H9 (cell line): Measurements from ENCODE around the gene PTPN3. TPM values are rescaled to one million over a fixed set of nuclear protein-coding genes. Genes with fewer than 3 reads are reported as not detected.

Source experiments
- DNase-seq: peaks from one replicate; pipeline ENCODE4 v3.0.0-alpha.2; 2017
- H2AFZ ChIP-seq: one replicate; pipeline ENCODE4 v1.6.1; 2013; ENCODE audit warnings: mild to moderate bottlenecking, low read length, control low read depth, moderate library complexity
- H2AK5ac ChIP-seq: 2 replicates; pipeline ENCODE4 v1.6.1; 2013; ENCODE audit warnings: low read length, control low read depth, mixed read lengths; ENCODE audit not compliant: insufficient read length
- H2BK120ac ChIP-seq: one replicate; pipeline ENCODE4 v1.6.1; 2013; ENCODE audit warnings: low read depth, mild to moderate bottlenecking, low read length, control low read depth, inconsistent platforms; ENCODE audit not compliant: poor library complexity, severe bottlenecking
- H2BK12ac ChIP-seq: 2 replicates; pipeline ENCODE4 v1.6.1; 2013; ENCODE audit warnings: low read length, control low read depth, mixed read lengths, low read depth; ENCODE audit not compliant: insufficient read length
- H2BK15ac ChIP-seq: 2 replicates; pipeline ENCODE4 v1.6.1; 2013; ENCODE audit warnings: low read depth, low read length, control low read depth
- H2BK20ac ChIP-seq: one replicate; pipeline ENCODE4 v1.6.1; 2013; ENCODE audit warnings: low read depth, mild to moderate bottlenecking, low read length, control low read depth, inconsistent platforms; ENCODE audit not compliant: poor library complexity, severe bottlenecking
- H2BK5ac ChIP-seq: 2 replicates; pipeline ENCODE4 v1.6.1; 2013; ENCODE audit warnings: low read length, control low read depth, mixed read lengths; ENCODE audit not compliant: insufficient read length
- H3K14ac ChIP-seq: 2 replicates; pipeline ENCODE4 v1.6.1; 2013; ENCODE audit warnings: low read length, control low read depth; ENCODE audit not compliant: insufficient read depth
- H3K18ac ChIP-seq: 2 replicates; pipeline ENCODE4 v1.6.1; 2013; ENCODE audit warnings: low read depth, mild to moderate bottlenecking, mixed read lengths, low read length, control low read depth; ENCODE audit not compliant: insufficient read length
- H3K23ac ChIP-seq: 2 replicates; pipeline ENCODE4 v1.6.1; 2013; ENCODE audit warnings: low read length, control low read depth, mixed read lengths, low read depth; ENCODE audit not compliant: insufficient read length
- H3K23me2 ChIP-seq: 2 replicates; pipeline ENCODE4 v1.6.1; 2013; ENCODE audit warnings: low read depth, mild to moderate bottlenecking, mixed read lengths, low read length, control low read depth; ENCODE audit not compliant: insufficient read length, poor library complexity, severe bottlenecking
- H3K27ac ChIP-seq: 2 replicates; pipeline ENCODE4 v1.5.1; 2013; ENCODE audit warnings: low read length, control low read depth, mixed read lengths, low read depth; ENCODE audit not compliant: insufficient read length
- H3K27me3 ChIP-seq: 2 replicates; pipeline ENCODE4 v1.6.1; 2013; ENCODE audit warnings: low read length, control low read depth, inconsistent platforms; ENCODE audit not compliant: insufficient read depth
- H3K4ac ChIP-seq: 2 replicates; pipeline ENCODE4 v1.6.1; 2013; ENCODE audit warnings: low read depth, mild to moderate bottlenecking, control low read depth, inconsistent platforms, low read length, moderate library complexity
- H3K4me1 ChIP-seq: 2 replicates; pipeline ENCODE4 v1.6.1; 2013; ENCODE audit warnings: low read length, control low read depth, inconsistent platforms; ENCODE audit not compliant: insufficient read depth
- H3K4me2 ChIP-seq: 2 replicates; pipeline ENCODE4 v1.6.1; 2013; ENCODE audit warnings: low read length, control low read depth, mixed read lengths; ENCODE audit not compliant: insufficient read length, insufficient read depth
- H3K56ac ChIP-seq: 2 replicates; pipeline ENCODE4 v1.6.1; 2013; ENCODE audit warnings: low read depth, mild to moderate bottlenecking, mixed read lengths, low read length, control low read depth; ENCODE audit not compliant: insufficient read length
- H3K79me1 ChIP-seq: 2 replicates; pipeline ENCODE4 v1.6.1; 2013; ENCODE audit warnings: low read depth, mild to moderate bottlenecking, moderate library complexity, low read length, control low read depth, inconsistent platforms; ENCODE audit not compliant: insufficient read depth, poor library complexity, severe bottlenecking
- H3K79me2 ChIP-seq: 2 replicates; pipeline ENCODE4 v1.6.1; 2013; ENCODE audit warnings: low read length, control low read depth, inconsistent platforms; ENCODE audit not compliant: insufficient read depth
- H3K9ac ChIP-seq: 2 replicates; pipeline ENCODE4 v1.6.1; 2013; ENCODE audit warnings: low read length, control low read depth, mixed read lengths; ENCODE audit not compliant: insufficient read length; ENCODE audit errors: extremely low read depth
- H3K9me3 ChIP-seq: one replicate; pipeline ENCODE4 v1.6.1; 2013; ENCODE audit warnings: low read depth, low read length, inconsistent platforms; ENCODE audit not compliant: control insufficient read depth
- H3T11ph ChIP-seq: one replicate; pipeline ENCODE4 v1.6.1; 2013; ENCODE audit warnings: mild to moderate bottlenecking, low read length, control low read depth, inconsistent platforms
- H4K20me1 ChIP-seq: one replicate; pipeline ENCODE4 v1.6.1; 2013; ENCODE audit not compliant: control insufficient read depth, insufficient read length, insufficient read depth
- H4K5ac ChIP-seq: 2 replicates; pipeline ENCODE4 v1.6.1; 2013; ENCODE audit warnings: low read depth, mild to moderate bottlenecking, mixed read lengths, low read length, control low read depth; ENCODE audit not compliant: insufficient read length
- H4K8ac ChIP-seq: replicated peaks from 2 replicates; pipeline ENCODE4 v1.6.1; 2013; ENCODE audit warnings: low read length, control low read depth, mixed read lengths, low read depth; ENCODE audit not compliant: insufficient read length
- H4K91ac ChIP-seq: 2 replicates; pipeline ENCODE4 v1.6.1; 2013; ENCODE audit warnings: low read depth, mild to moderate bottlenecking, moderate library complexity, mixed read lengths, low read length, control low read depth; ENCODE audit not compliant: insufficient read length
- H3K27ac Mint-ChIP-seq, 3 experiments: 2 replicates in 2 of 3; 3 replicates in 1 of 3; pipeline ENCODE4 v1.8.0; 2020 to 2021; ENCODE audit warnings: mixed read lengths in 3 of 3, mild to moderate bottlenecking in 1 of 3, moderate library complexity in 1 of 3
- H3K27me3 Mint-ChIP-seq: 2 replicates; pipeline ENCODE4 v1.8.0; 2021; ENCODE audit warnings: low read depth, mild to moderate bottlenecking, moderate library complexity, mixed read lengths
- H3K36me3 Mint-ChIP-seq, 3 experiments: 2 replicates in 2 of 3; 3 replicates in 1 of 3; pipeline ENCODE4 v1.8.0; 2020 to 2021; ENCODE audit warnings: low read depth in 3 of 3, mixed read lengths in 3 of 3; ENCODE audit not compliant: insufficient read depth in 1 of 3
- H3K4me1 Mint-ChIP-seq, 2 experiments: 2 replicates each; pipeline ENCODE4 v1.8.0; 2020; ENCODE audit warnings: mixed read lengths in 2 of 2
- H3K4me3 Mint-ChIP-seq, 2 experiments: 2 replicates in 1 of 2; 3 replicates in 1 of 2; pipeline ENCODE4 v1.8.0; 2020 to 2021; ENCODE audit warnings: mild to moderate bottlenecking in 2 of 2, mixed read lengths in 2 of 2, moderate library complexity in 1 of 2
- H3K9me3 Mint-ChIP-seq, 2 experiments: 2 replicates in 1 of 2; 3 replicates in 1 of 2; pipeline ENCODE4 v1.8.0; 2020; ENCODE audit warnings: mild to moderate bottlenecking in 2 of 2, mixed read lengths in 2 of 2, moderate library complexity in 1 of 2
- WGBS: extraction: QIAGEN DNeasy Blood & Tissue Kit; methylation state at CpG from one replicate; pipeline ENCODE4 v1.1.7; 2013; ENCODE audit warnings: missing lambda C conversion rate, low lambda C conversion rate, mixed read lengths; ENCODE audit not compliant: insufficient read length; ENCODE audit errors: extremely low coverage; 5-methylcytosine and 5-hydroxymethylcytosine counted together
- total RNA-seq: library from RNA; stranded (reverse); gene quantifications from 2 replicates; pipeline ENCODE4 v1.2.1, GENCODE V29; 2021
- TF ChIP-seq, protein P1 (sequence below): fragments of 200-600 bp; sonication (generic); conservative IDR thresholded peaks from 3 replicates; pipeline ENCODE4 v1.8.0; 2021; ENCODE audit warnings: antibody characterized with exemption, mild to moderate bottlenecking

Gene PTPN3
- total RNA-seq, 1 experiment from 2014 or later: 2.6 TPM

DNA sequence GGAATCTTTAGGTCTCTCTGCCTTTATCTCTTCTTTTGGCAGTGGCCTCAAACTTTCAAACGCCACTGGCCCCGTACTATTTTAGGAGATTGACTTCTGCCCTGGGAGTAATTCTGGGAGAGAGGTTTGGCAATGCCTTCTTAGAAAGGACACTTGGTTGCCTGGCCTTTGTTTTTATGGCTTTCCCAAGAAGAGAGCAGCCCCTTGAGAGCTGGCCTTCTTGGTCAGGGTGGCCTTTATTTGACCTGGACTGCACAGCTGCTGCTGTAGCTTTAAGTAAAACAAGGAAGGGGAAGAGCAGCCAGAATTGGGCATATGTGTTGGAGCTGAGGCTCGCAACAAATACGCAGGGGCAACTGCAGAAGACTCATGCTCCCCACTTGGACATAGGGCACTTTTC lies 60.8 kb downstream of the PTPN3 start:
- Histone ChIP-seq H2AFZ (no peak overlapping the region), H3K79me2 (no peaks in the 10 kb centered on the region), H4K5ac (no peak overlapping the region), H3K18ac (no peak overlapping the region), H2AK5ac (no peak overlapping the region), H3K9me3 (no peaks in the 10 kb centered on the region), H3K4ac (no peak overlapping the region), H2BK15ac (no peak overlapping the region), H3T11ph (no peak overlapping the region), H3K27me3 (no peaks in the 10 kb centered on the region), H3K9ac (no peak overlapping the region), H2BK5ac (no peak overlapping the region), H4K8ac (no peak overlapping the region), H3K4me2 (no peak overlapping the region), H3K23me2 (no peaks in the 10 kb centered on the region), H2BK120ac (no peak overlapping the region), H4K20me1 (no peaks in the 10 kb centered on the region), H3K14ac (no peak overlapping the region), H4K91ac (no peak overlapping the region), H2BK12ac (no peak overlapping the region), H3K56ac (no peak overlapping the region), H3K79me1 (no peaks in the 10 kb centered on the region), H3K27ac (no peak overlapping the region), H2BK20ac (no peak overlapping the region), H3K4me1 (no peaks in the 10 kb centered on the region; the same call in 1 of the 2 replicates), H3K23ac (no peak overlapping the region)
- Mint-ChIP-seq H3K36me3 (peaks cover 0 to under 1% (median 0%) of the 10 kb centered on the region in 3 experiments; a peak in 2 of 7 replicates), H3K4me3 (no peak overlapping the region), H3K27ac (peak overlapping the region in 1 of 3 experiments; percentile 4; a peak in 1 of 7 replicates), H3K4me1 (peaks cover 7 to 8% of the 10 kb centered on the region in 2 experiments), H3K9me3 (no peaks in the 10 kb centered on the region), H3K27me3 (no peaks in the 10 kb centered on the region)
- TF ChIP-seq, protein P1, sequence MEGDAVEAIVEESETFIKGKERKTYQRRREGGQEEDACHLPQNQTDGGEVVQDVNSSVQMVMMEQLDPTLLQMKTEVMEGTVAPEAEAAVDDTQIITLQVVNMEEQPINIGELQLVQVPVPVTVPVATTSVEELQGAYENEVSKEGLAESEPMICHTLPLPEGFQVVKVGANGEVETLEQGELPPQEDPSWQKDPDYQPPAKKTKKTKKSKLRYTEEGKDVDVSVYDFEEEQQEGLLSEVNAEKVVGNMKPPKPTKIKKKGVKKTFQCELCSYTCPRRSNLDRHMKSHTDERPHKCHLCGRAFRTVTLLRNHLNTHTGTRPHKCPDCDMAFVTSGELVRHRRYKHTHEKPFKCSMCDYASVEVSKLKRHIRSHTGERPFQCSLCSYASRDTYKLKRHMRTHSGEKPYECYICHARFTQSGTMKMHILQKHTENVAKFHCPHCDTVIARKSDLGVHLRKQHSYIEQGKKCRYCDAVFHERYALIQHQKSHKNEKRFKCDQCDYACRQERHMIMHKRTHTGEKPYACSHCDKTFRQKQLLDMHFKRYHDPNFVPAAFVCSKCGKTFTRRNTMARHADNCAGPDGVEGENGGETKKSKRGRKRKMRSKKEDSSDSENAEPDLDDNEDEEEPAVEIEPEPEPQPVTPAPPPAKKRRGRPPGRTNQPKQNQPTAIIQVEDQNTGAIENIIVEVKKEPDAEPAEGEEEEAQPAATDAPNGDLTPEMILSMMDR: no peak
- no CpG with 5 or more reads among the region's 4 CpGs for WGBS
- DNase-seq: no peak
